ENCODE data around the gene MTR.

MTR gene

GRCh38 chr1:236785477-236785876 is 9.6 kb upstream of the MTR start:
- no peak for DNase-seq

- DNase-seq: no peak
Measured at GRCh38 chr1:236786453-236786852, 8.6 kb upstream of the MTR start.

- DNase-seq: no peak
Measured at GRCh38 chr1:236794585-236795034, 482 bp upstream of the MTR start.

- DNase-seq: peak in 1 of 5 donors; percentile 49
Measured at GRCh38 chr1:236795757-236796667, 920 bp downstream of the MTR start.

GRCh38 chr1:236799001-236799400 is 3.9 kb downstream of the MTR start:
- DNase-seq: no peak

GRCh38 chr1:236800002-236800620 is 5.0 kb downstream of the MTR start:
- DNase-seq: peak in 1 of 5 donors; percentile 28

- DNase-seq: no peak
Measured at GRCh38 chr1:236800623-236801022, 5.5 kb downstream of the MTR start.

GRCh38 chr1:236802264-236802663 is 7.2 kb downstream of the MTR start:
- no peak for DNase-seq

- DNase-seq: no peak
Measured at GRCh38 chr1:236806634-236807033, 11.5 kb downstream of the MTR start.

GRCh38 chr1:236808005-236808404 is 12.9 kb downstream of the MTR start:
- no peak for DNase-seq

GRCh38 chr1:236808564-236809130 is 13.6 kb downstream of the MTR start:
- no peak for DNase-seq

- DNase-seq: no peak
Measured at GRCh38 chr1:236809148-236809547, 14.1 kb downstream of the MTR start.

- no peak for DNase-seq
Measured at GRCh38 chr1:236810018-236810417, 14.9 kb downstream of the MTR start.

- DNase-seq: no peak
Measured at GRCh38 chr1:236812334-236813030, 17.4 kb downstream of the MTR start.

- no peak for DNase-seq
Measured at GRCh38 chr1:236815941-236816340, 20.8 kb downstream of the MTR start.

GRCh38 chr1:236819856-236820255 is 24.8 kb downstream of the MTR start:
- no peak for DNase-seq

GRCh38 chr1:236821091-236821627 is 26.1 kb downstream of the MTR start:
- no peak for DNase-seq

- DNase-seq: no peak
Measured at GRCh38 chr1:236823559-236823958, 28.5 kb downstream of the MTR start.

- no peak for DNase-seq
Measured at GRCh38 chr1:236829085-236829484, 34.0 kb downstream of the MTR start.

GRCh38 chr1:236830116-236830515 is 35.0 kb downstream of the MTR start:
- no peak for DNase-seq

GRCh38 chr1:236830560-236830959 is 35.5 kb downstream of the MTR start:
- no peak for DNase-seq

GRCh38 chr1:236833575-236833974 is 38.5 kb downstream of the MTR start:
- no peak for DNase-seq

- DNase-seq: no peak
Measured at GRCh38 chr1:236834876-236835275, 39.8 kb downstream of the MTR start.
